HG02870 (cell line): ENCODE data around the gene C7orf33.

ENCODE experiments used
- ATAC-seq: cut with Tn5 transposase; IDR thresholded peaks from one replicate; pipeline ENCODE4 v1.9.1; 2021; ENCODE audit warnings: mild to moderate bottlenecking, moderate library complexity; ENCODE audit not compliant: unreplicated experiment

The C7orf33 gene

DNA sequence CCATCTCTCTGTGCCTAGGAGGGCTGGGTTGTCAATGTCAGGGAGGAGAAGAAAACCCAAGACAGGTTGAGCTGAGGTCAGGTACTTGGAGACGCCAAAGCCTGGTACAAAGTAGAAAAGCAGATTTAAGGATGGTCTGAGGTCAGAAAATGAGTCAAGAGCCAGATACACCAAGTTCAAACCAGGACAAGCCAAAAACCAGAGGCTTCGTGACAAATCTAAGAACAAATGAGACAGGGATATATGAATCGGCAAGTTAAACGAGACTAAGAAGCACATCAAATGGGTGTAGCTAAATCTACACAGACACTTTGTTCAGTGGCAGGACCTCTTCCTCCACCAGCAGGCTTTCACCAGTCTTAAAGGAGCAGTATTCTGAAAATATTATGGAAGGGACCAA lies 34.2 kb downstream of the C7orf33 start:
- ATAC-seq = no peak

DNA sequence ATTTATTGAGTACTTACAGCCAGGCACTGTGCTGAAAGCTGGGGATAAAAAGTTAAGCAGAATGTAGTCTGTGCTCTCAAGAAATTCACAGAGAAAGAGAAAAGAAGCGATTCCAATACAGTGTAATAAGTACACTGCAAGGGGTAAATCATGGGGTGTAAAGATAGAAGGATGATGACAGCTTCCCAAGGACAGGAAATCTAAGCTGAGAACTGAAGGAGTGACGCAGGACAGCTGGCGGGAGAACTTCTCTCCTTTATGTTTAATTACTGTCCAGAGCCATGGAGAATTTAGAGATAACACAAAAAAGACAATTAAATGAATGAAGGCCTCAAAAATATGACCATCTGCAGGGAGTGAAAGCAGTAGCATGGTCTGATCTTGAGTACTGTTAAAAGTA lies 34.8 kb downstream of the C7orf33 start:
- ATAC-seq = no peak

DNA sequence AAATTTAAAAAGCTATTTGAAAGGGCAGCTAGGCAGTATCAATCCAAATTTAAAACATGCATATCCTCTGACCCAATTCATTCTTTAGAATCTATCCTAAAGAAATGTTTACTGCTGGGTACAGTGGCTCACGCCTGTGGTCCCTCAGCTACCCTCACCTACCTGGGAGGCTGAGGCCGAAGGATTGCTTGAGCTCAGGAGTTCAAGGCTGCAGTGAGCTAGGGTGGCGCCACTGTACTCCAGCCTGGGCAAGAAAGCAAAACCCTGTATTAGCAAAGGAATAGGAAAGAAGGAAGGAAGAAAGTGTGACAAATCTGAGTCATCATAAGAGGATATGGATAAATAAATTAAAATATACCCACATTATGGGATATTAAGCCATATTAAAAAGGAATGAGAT lies 36.3 kb downstream of the C7orf33 start:
- ATAC-seq = no peak

DNA sequence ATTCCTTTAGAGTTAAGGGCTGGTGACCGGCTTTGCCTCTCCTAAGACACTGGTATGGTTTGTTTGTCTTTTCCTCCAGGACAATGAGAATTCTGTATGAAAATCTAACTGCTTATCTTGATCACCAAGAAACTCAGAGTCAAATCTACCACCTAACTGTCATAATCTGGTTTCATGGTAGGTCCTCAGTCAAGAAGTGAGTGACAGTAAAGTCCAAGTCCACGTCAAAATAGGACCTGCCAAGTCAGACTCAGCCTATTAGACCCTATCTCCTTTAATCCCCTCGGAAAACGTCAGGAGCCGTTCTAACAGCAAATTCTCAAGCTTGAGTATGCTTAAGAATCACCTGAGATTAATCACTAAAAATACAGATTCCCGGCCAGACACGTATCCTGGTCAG lies 37.4 kb downstream of the C7orf33 start:
- no peak for ATAC-seq

DNA sequence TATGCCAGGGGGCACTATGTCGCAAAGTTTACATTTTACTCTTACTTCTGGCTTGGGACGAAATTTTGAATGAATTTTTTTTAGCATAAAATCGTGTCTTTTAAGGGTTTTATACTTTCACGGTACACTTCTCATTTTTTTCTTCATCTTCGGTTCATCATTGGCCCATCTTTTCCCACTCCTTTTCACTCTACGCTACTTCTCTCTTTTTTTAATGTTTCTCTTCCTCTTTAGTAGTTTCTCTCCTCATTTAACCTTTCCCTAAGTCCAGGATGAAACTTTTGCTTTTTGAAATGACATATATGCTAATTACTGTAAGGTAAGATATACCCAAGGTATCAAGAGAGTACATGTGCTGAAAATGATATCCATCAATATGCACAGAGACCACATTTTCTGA lies 39.5 kb downstream of the C7orf33 start:
- no peak for ATAC-seq

DNA sequence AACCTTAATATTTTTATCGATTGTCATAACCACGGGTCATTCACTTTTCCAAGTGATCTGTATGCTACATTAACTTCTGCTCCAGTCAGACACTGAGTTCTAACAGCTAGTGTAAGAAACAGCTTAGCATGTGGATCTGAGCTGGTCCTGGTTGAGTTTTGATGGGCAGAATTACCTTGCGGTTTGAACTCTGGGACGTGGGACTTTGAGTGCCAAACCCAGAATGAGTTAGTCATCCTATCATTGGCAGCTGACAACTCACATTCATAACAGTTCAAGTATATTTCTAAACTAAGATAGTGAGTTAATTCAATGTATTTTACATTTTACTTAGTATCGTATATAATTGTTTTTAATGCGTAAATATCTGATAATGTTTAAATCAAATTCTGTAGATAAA lies 43.2 kb downstream of the C7orf33 start:
- no peak for ATAC-seq

DNA sequence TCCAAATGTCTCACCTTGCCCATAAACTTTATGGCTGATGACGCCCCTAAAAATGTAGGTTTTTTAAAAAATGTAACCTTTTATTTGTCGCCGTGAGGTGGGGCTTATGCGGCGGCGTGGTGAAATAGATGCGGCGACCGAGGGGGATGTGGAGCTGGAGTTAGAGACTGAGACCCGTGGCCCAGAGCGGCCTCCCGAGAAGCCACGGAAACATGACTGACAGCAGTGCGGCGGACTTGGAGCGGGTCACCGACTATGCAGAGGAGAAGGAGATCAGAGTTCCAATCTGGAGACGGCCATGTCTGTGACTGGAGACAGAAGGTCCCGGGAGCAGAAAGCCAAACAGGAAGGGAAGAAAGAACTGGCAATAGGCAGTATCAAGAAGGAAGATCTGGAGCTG lies 46.5 kb downstream of the C7orf33 start:
- ATAC-seq = no peak

DNA sequence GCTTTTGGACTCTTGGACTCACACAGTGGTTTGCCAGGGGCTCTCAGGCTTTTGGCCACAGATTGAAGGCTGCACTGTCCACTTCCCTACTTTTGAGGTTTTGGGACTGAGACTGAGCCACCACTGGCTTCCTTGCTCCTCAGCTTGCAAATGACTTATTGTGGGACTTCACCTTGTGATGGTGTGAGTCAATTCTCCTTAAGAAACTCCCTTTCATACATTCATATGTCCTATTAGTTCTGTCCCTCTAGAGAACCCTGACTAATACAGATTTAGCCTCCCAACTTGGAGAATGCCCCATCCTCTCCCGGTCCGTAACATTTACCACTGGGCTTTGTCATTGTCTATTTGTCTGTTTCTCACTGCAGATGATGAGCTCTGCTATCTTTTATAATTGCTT lies 55.3 kb downstream of the C7orf33 start:
- no peak for ATAC-seq

DNA sequence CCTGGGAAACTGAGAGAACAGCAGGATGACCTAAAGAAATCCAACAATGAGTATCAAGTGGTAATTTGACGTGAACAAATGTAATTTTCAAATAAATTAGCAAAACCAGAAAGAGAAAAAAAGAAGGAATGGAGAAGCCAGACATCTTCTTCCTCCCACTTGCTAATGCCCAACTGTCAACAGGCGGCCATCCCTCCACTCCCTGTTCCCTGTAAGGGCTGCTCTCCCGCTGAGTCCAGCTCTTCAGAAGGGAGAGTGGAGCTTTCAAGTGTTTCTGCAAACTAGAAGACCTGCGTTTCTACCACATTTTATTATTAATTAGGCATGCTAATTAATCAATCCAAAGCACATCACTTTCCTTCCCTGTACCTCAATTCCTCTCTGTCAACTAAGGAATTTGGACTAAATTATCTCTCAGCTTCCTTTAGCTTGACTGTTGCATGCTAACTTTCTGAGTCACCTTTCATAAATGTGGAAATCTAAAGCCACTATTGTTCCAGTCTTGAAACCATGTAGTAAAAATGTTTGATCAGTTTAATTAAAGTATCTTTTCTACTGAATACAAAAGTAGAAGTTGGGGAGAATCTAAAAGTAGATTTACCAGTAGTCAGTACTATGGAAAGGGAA lies 59.8 kb downstream of the C7orf33 start:
- ATAC-seq = no peak

DNA sequence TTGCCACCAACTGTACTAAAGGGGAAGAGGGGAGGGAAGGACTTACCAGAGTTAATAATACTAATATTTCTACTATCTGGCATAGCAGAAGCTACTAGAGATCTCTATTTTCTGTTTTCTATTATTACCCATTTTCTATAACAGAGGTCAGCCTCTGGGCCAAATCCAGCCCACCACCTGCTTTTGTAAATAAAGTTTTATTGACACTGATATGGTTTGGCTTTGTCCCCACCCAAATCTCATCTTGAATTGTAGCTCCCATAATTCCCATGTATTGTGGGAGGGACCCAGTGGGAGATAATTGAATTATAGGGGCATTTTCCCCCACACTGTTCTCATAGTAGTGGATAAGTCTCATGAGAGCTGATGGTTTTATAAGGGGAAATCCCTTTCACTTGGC lies 62.2 kb downstream of the C7orf33 start:
- no peak for ATAC-seq

DNA sequence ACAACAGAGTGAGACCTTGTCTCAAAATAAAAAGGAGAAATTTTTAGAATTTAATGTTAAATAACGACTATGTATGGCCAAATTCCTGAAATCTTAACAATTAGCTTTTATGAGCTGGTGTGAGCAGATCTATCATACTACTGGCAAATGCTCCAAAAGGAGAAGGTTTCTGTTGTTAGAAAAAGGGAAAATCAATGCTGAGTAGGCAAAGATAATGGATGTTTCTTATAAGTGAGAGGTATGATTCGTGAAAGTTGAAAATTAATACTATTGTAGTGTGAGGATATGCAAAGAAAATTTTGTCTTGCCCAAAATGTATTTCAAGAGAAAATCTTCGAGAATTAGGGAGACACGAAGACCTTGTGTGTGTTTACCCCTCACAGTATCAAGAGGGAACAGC lies 67.4 kb downstream of the C7orf33 start:
- no peak for ATAC-seq

DNA sequence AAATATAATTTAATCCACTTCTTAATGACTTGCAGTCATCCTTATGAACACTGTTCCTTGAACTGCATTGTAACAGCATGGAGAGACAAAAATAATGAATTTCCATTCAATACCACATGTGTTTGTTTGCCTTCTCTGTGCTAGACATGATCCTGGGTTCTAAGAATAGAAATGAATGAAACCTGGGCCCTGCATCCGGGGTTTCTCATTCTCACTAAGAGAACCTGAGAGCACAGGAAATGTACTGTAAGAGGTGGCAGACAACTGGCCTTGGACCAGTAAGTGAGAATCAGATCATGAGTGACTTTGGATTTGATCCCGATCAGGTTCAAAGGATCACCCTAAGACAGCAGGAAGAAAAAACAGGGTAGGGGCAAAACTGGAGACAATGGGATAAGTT lies 70.9 kb downstream of the C7orf33 start:
- no peak for ATAC-seq

DNA sequence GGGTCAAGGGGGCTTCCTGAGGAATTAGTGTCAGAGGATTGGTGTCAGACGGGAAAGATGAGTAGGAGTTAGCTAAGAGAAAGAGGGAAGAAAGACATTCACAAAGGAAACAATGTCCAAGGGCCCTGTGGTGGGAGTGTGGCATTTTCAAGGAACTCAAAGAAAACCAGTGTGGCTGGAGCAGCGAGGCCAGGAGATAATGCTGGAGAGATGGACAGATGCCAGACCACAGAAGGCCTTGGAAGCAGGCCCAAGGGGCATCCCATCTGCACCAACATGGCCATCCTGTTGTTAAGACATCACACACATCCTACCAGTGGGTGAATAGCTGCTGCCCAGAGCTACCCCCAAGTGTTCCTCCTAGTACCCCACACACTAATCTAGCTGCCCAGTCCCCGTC lies 72.1 kb downstream of the C7orf33 start:
- no peak for ATAC-seq

DNA sequence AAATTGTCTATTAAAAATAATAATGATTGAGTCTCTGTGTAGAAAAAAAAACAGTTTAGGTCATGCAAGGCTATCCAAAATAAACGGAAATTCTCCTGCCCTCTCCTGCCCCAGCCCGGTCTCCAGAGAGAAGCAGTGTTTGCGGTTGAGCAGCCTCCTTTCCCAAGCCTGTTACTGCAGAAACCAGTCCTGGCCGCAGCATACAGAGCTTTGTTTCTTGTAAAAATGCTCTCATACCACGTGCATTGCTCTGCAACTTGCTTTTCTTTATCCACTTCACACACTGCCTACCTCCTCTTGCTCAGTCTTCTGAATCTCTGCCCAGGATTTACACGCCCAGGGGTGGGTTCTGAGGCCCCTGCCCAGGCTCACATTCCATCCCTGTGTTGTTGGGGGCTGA lies 73.8 kb downstream of the C7orf33 start:
- ATAC-seq = no peak

DNA sequence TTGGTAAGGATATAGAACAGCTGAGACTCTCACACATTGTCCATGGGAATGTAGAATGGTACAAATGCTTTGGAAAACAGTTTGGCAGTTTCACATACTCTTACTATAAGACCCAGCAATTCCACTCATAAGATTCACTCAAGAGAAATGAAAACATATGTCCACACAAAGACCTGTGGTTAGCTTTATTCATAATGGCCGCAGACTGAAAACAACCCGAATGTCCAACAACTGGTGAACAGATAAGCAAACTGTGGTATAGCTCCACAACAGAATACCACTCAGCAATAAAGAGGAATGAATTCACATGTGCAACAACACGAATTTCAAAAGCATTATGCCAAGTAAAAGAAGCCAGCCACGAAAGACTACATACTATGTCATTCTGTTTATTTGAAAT lies 74.7 kb downstream of the C7orf33 start:
- no peak for ATAC-seq
